ENCODE results near the gene RXRG.

Gene RXRG

DNA sequence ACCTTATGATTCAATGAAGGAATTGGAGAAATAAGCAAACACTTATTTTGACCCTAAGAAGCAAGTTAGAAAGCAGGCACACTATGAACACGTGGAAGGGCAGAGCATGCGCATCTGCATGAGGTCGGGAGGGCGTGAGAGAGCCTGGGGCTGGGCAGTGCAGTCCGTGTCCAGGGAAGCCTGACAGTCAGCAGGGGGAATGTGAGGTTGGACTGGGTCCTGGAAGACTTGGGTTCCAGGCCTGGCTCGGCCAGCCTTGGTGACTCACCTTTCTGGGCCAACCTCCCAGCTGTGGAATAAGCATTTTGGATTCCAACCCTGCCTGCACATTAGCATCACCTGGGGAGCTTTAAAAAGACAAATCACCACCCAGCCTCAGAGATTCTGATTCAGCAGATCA is 61.9 kb downstream of the RXRG start:
- TF ChIP-seq GATA3 (IDR thresholded peaks at IDR 0.05; ENCODE audit: low read depth, low read length) (no peak), GATA2 (IDR thresholded peaks at IDR 0.05; ENCODE audit: low read depth, low read length) (no peak)

DNA sequence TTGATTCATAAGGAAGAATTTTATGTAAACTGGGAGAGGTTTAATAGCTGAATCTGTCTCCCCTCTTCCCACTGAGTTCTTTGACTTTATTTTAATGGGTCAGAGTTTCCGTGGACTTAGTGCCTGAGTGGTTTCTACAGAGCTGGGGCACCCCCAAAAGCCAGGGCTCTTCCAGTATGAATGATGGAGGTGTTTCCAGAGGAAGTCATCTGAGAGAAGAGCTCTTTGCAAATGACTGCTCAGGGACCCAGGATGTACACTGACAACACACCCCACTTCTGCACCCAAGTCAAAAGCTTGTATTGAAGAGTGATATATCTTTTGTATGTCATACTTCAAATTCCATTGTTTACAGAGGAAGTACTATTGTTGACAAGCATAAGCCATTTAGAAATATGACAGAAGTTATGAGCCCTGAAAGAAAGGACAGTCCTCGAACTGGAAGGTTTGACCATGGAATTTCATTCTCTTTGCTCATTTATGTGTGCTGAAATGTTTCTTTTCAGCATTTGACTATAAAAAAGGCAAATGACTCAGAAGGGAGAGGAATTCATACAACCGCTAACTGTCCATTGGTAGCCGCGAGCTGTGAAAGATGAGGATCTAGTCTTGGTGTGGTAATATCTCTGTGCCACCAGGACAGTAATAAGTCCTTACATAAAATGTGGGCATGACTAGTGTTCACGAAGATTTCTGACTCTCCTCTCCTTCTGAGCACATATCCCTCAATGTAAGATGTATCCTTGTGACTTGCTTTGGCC is 63.0 kb downstream of the RXRG start:
- TF ChIP-seq GATA2 (IDR thresholded peaks at IDR 0.05; ENCODE audit: low read depth, low read length) (no peak), GATA3 (IDR thresholded peaks at IDR 0.05; ENCODE audit: low read depth, low read length) (no peak)

DNA sequence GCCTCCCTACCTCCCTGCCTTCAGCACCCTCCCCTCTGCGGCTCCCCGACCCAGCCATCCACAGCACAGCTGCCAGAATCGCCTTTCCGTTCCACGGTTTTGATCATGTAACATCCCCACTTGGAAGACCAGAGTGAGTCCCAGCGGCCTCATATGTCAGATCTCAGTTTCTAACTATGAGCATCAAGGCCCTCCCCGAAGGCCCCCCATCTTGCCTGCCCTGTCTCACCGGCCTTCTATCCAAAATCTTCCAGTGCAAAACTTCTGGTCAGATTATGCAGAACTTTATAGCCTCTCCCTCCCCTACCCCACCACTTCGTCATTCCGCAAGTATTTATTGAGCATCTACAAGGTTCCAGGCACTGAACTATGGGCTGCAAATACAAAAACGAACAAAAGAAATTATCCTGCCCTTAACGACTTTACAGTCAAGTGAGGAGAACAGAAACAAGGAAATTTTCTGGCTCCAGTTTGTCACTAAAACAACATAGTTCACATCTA is 68.1 kb downstream of the RXRG start:
- TF ChIP-seq GATA2 (IDR thresholded peaks at IDR 0.05; ENCODE audit: low read depth, low read length) (no peak), GATA3 (IDR thresholded peaks at IDR 0.05; ENCODE audit: low read depth, low read length) (no peak)

DNA sequence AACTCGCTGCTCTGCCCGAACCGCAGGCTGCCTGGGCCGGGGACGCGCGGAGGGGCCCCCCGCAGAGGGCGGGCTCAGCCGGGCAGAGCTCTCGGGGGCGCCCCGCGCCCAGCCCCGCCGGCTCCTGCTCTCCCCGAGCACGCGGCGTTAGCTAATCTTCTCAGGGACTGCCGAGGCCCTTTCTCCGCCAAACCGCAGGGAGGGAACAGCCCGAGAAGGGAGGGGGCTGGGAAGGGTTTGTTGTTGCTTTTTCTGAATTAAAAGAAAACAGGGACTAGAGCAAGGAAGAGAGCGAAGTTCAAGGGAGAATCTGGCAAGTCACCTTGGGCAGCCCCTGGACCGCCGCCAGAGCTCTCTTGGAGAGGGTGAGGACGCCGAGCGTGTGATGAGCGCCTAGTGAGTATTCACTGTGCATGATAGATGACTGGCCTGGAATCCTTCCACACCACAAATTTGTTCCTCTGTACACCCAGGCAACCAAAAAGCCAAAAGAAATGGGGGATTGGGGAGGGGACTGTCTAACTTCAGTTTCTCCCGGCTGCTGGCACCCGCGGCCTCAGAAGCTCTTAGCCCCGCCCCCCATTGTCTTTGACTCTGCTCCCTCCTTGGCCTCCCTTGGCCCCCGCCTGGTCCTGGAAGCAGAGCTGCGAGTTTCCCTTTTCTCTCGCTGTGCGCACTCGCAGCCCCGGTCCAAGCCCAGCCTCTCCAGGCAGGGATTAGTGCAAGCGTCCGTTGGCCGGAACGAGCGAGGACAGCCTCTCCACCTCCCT is 68.7 kb downstream of the RXRG start:
- TF ChIP-seq GATA3 (IDR thresholded peaks at IDR 0.05; ENCODE audit: low read depth, low read length) (no peak), GATA2 (IDR thresholded peaks at IDR 0.05; ENCODE audit: low read depth, low read length) (no peak)

DNA sequence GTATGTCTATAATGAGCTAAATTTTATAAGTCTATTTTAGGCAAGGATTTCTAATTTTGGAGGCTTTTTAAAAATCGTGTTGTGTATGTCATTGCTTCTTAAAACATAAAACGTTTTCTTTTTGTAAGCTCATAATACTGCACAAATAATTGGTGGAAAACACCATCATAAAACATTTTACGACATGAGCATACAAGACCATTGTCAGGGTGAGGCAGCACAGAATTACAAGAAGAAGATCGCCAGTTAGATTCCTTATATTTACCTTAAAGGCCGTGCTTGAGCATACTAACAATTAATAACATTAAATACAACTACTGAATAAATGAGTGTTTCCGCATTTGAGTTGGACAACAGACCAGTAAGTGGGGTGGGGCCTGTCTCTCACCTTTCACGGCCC is 69.3 kb downstream of the RXRG start:
- TF ChIP-seq GATA2 (IDR thresholded peaks at IDR 0.05; ENCODE audit: low read depth, low read length) (no peak), GATA3 (IDR thresholded peaks at IDR 0.05; ENCODE audit: low read depth, low read length) (no peak)

DNA sequence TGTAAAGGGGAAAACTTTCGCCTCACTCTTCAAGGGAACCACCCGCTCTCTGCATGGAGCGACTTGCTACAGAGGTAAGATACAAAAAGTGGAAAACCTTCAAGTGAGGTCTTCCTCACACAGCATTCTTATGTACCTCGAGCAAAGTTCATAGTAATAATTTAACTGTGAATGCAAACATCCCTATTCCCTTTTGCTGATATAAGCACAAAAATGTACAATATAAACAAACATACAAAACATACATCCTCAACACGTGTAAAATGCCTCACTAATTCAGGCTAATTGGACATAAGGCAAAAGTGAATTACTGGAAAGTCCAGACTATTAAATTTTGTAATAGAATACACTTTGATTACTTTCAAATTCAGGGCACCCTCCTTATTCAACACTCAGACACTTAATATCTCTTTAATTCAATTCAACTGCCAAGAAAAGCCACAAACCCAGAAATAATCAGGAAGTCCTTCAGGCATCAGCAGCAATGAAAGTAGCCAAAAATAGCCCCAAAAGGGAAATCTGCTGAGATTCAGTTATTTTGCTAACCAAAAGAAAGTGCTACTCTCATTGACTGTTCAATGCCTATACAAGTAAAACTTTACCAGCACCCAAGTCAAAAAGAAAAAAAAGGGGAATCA is 73.2 kb downstream of the RXRG start:
- TF ChIP-seq GATA2 (IDR thresholded peaks at IDR 0.05; ENCODE audit: low read depth, low read length): no peak
- no peak for TF ChIP-seq GATA3 (IDR thresholded peaks at IDR 0.05; ENCODE audit: low read depth, low read length)

DNA sequence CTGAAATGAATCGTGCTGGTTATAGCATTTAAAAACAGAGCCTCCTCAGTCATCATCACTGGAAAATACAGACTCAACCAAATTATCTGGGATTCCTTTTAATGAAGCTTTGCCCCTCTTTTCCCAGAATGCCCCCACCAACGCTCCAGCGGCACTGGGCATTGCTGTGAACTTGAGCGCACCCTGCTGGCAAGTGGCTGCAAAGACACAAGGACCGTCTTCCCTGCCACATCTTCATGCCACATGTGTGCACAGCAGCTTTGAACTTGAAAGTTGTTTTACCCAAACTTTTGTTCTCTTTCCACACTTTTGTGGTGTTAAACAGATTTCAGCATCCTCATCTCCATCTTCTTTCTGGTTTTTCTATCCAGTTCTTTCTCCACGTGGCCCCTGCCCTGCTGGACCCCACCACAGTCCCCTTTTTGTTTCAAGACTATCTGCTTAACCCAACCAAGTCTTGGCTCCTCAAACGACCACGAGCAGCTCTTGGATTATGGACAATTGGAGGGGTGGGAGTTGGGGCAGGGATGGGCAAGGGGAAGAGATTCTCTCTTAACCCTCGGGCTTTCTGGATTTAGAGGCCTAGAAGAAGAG is 75.6 kb downstream of the RXRG start:
- no peak for TF ChIP-seq GATA2 (IDR thresholded peaks at IDR 0.05; ENCODE audit: low read depth, low read length)
- TF ChIP-seq GATA3 (IDR thresholded peaks at IDR 0.05; ENCODE audit: low read depth, low read length): no peak

DNA sequence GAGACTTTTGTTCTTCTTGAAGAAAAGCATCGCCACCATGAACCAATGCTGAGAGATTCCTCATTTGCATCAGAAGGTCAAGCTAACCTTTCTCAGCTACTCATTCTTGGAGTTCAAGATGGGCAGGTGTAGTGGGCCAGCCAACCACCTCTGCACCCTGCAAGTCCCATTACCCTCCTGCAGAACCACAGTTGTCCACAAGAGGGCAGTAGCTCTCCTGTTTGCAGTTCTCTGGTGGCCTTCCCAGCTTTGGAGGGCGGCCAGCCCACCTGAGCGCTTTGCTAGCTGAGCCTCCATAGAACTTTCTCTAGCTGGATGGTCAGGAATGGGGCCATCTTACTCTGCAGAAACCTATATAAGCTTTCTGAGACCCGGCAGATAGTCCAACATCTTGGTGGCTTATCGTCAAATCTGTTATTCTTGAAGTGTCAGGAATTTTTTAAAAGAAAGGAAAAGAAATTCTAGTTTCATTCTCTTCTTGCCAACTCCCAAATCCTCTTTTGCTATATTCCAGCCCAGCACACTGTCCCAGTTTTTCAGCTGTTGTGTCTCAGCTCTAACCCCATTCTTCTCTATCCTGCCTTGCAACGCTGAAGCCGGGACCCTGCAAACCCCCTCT is 77.4 kb downstream of the RXRG start:
- TF ChIP-seq GATA3 (IDR thresholded peaks at IDR 0.05; ENCODE audit: low read depth, low read length) (no peak), GATA2 (IDR thresholded peaks at IDR 0.05; ENCODE audit: low read depth, low read length) (no peak)

DNA sequence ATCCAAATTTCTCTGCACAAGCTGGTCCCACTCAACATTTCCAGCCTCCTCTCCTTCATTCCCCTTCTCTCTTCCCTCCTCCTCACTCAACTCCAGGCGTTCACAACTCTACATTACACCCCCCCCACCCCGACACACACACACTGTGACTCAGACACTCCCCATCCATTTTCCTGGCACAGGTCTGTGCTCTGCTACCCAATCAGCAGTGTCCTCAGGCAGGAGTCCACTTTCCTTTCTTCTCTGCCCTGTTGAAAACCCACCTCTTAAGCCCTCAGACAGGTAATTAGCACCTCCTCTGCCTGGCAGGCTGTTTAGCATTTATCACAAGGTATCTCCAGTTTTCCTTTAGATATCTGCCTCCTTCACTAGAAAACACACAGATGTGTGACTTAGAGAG is 79.6 kb downstream of the RXRG start:
- TF ChIP-seq GATA3 (IDR thresholded peaks at IDR 0.05; ENCODE audit: low read depth, low read length) (no peak), GATA2 (IDR thresholded peaks at IDR 0.05; ENCODE audit: low read depth, low read length) (no peak)

DNA sequence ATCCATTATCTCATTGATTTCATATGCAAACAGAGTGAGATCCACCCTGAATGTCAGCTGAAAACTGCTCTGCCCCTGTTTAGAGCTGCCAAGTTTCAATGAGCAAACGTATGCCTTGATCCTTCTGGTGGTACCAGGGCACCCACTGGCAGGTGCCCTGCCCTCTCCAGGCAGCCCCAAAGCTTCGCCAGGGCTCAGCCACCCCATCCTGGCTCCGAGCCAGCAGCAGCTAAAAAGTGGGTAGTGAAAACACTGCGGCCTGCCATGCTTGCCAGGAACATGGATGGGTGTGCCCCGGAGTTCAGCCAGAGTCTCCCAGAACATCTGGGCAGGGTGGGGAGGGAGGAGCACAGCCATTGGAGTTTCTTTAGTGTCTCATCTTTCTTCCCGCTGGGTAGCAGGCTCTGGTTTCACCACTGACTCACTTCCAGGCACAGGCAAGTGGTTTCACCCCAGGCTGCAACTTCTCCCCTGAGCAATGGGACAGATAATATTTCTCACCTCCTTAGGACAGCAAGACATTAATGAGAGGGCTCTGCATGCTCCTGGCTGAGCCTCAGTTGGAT is 80.3 kb downstream of the RXRG start:
- TF ChIP-seq GATA2 (IDR thresholded peaks at IDR 0.05; ENCODE audit: low read depth, low read length) (no peak), GATA3 (IDR thresholded peaks at IDR 0.05; ENCODE audit: low read depth, low read length) (no peak)

DNA sequence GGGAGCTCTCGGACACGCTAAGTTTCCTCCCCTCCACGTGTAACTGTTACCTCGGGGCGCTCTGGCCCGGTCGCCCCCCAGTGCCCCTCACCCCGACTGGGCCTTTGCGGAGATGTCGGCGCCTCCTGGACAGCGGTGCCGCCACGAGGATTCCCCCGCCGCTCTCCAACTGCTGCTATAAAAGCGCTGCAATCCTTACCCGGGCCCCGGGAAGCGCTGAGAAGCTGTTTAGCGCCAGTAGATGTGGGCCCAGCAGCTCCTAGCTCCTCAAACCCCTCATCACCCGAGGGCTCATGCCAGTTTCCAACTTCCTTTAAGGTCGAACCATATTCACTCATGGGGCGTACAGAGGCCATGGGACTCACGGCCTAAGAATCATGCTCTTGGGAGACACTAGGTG is 88.0 kb downstream of the RXRG start:
- no peak for TF ChIP-seq GATA3 (IDR thresholded peaks at IDR 0.05; ENCODE audit: low read depth, low read length)
- TF ChIP-seq GATA2 (IDR thresholded peaks at IDR 0.05; ENCODE audit: low read depth, low read length): no peak

DNA sequence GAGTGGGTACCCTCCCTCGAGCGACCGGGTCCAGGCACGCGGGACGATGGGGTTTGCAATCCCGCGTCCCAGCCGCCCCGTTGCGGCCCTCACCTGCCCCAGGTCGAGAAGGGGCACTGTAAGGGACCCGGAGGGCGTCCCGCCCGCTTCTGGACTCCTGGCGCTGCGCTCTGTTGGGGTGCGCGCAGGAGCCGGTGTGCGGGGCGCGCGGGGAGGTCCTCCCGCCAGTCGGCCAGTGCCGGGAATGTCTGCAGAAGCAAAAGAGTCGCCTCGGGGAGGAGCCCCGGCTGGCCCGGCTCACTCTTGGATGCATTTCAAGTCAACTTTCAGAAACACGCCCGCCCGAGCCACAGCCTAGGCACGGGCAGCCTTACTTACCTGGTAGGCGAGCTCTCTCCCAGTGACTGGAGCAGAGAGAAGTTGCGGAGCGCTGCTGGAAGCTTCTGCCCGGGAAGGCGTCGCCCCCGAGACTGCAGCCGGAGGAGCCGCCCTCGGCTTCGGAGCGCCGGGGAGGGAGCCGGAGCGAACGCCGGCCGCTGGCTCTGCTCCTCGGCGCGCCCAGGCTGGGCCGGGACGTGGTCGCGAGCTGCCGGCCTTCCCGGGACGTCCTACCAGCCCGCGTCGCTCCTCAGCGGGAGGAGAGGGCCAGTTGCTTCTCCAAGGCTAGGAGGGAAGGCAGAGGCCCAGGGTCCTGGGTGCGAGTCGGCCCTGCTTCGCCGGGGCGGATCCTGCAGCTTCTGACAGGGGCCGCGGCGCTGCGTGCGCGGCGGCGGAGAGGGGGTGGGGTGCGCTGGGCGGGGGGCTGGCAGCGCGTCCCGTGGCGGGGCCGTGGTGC is 88.7 kb downstream of the RXRG start, which contains the start of gene LMX1A:
TSS of gene LMX1A (minus strand) at position 739 of the 835 bp plus-strand sequence. CDS start 1,156 bp downstream, outside the sequence.
- TF ChIP-seq GATA2 (IDR thresholded peaks at IDR 0.05; ENCODE audit: low read depth, low read length) (no peak), GATA3 (IDR thresholded peaks at IDR 0.05; ENCODE audit: low read depth, low read length) (no peak)

All from SH-SY5Y (cell line).